Erythroblast (primary cell): ENCODE data around the gene ANKRD37.
"Not testable (repeated sequence)": the region's sequence is repeated elsewhere in the genome, so short reads cannot be mapped to it uniquely, and the experiment has no call there.

ENCODE experiments used
- DNase-seq, 2 experiments: peaks; one replicate each; lab custom pipeline; 2025; lab: John Stamatoyannopoulos, UW
- GATA1 ChIP-seq: IDR thresholded peaks from 2 replicates; pipeline ENCODE4 v1.6.1; 2011; ENCODE audit warnings: low read depth, mild to moderate bottlenecking, control low read depth, low read length, moderate library complexity
- POLR2A ChIP-seq: IDR thresholded peaks from 2 replicates; pipeline ENCODE4 v1.6.1; 2011; ENCODE audit warnings: mild to moderate bottlenecking, low read length

ANKRD37 gene

GRCh38 chr4:185396724-185397385 lies at the start of gene ANKRD37:
TSS of gene ANKRD37 (plus strand) at chr4:185396841. CDS start at chr4:185396924, 83 bp downstream.
- TF ChIP-seq POLR2A (no peak), GATA1 (no peak)
- peak in 1 of 2 experiments; percentile 48 for DNase-seq

- TF ChIP-seq POLR2A (no peak), GATA1 (no peak)
- no peak for DNase-seq
Measured at GRCh38 chr4:185346975-185347601, 49.6 kb upstream of the ANKRD37 start.

- no peak for TF ChIP-seq GATA1
- TF ChIP-seq POLR2A, result no peak
- no peak for DNase-seq
Measured at GRCh38 chr4:185351691-185352090, 45.0 kb upstream of the ANKRD37 start.

GRCh38 chr4:185352202-185352601 lies 44.4 kb upstream of the ANKRD37 start:
- no peak for TF ChIP-seq POLR2A
- TF ChIP-seq GATA1, result no peak
- no peak for DNase-seq

- TF ChIP-seq GATA1 (no peak), POLR2A (no peak)
Measured at GRCh38 chr4:185352741-185353140, 43.9 kb upstream of the ANKRD37 start.

GRCh38 chr4:185357211-185357610 lies 39.4 kb upstream of the ANKRD37 start:
- no peak for TF ChIP-seq GATA1
- no peak for TF ChIP-seq POLR2A
- no peak for DNase-seq

More at GRCh38 chr4:185352741-185353140, 43.9 kb upstream of the ANKRD37 start:
- no peak for DNase-seq

- DNase-seq, result peak; percentile 36 to 73
- TF ChIP-seq GATA1, result no peak
- no peak for TF ChIP-seq POLR2A
Measured at GRCh38 chr4:185357733-185358440, 38.8 kb upstream of the ANKRD37 start.

- TF ChIP-seq GATA1 (no peak), POLR2A (no peak)
- peak in 1 of 2 experiments; percentile 16 for DNase-seq
Measured at GRCh38 chr4:185358514-185358913, 38.1 kb upstream of the ANKRD37 start.

- no peak for DNase-seq
- TF ChIP-seq GATA1 (no peak), POLR2A (no peak)
Measured at GRCh38 chr4:185358959-185359358, 37.7 kb upstream of the ANKRD37 start.

GRCh38 chr4:185359767-185360446 lies 36.7 kb upstream of the ANKRD37 start:
- TF ChIP-seq GATA1, result no peak
- no peak for TF ChIP-seq POLR2A
- DNase-seq, result peak; percentile 28 to 32

- TF ChIP-seq POLR2A (no peak), GATA1 (no peak)
- no peak for DNase-seq
Measured at GRCh38 chr4:185361872-185362271, 34.8 kb upstream of the ANKRD37 start.

- not testable (repeated sequence) for DNase-seq
Measured at GRCh38 chr4:185362570-185362969, 34.1 kb upstream of the ANKRD37 start.

- DNase-seq, result no peak
- TF ChIP-seq POLR2A (no peak), GATA1 (no peak)
Measured at GRCh38 chr4:185363251-185363650, 33.4 kb upstream of the ANKRD37 start.
